ENCODE results near the gene PLS3.

Gene PLS3

DNA sequence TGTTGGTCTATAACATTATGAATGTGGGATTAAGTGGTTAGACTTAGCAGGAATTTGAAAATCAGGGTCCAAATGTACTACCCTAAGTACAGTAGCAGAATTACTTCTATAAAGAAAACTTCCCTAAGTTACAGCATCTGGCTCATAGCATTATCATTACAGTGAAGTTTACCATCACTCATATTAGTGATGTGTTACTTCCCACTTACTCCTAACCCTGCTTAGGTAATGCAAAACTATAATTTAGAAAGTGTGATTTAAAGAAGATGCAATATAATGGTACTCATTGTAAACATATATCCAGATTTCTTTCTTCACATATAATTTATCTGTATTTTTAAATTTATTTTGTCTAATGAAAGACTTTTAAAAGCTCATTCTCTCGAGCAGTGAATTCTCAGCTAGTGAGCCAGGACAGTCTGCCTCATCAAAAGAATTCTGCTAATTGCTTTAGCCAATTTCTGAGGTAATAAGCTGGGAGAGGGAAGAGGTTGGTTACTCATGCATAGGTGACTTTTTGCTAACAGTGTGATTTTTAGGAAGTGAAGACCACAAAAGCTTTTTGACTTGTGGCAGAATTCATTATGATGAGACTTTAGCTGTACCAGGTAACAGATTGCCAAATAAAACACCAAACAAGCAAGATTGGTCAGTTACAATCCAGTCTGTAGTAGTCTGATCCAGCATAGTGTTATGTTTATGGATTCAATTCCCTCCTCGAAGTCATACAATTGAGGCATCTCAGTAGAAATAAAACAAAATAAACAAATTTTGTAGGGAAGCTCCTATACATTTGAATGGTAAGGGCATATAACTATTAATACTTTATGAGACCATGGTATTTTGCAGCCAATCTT, 21.0 kb downstream of the PLS3 start:
- in situ Hi-C loops (cut with MboI; ENCODE audit: low sequenced_read_pairs) = no loop called here
- Histone ChIP-seq H3K4me3 (no peak overlapping the region), H3K4me1 (peaks cover 59% of the 10 kb centered on the region), H3K27me3 (ENCODE audit: low read depth) (no peaks in the 10 kb centered on the region), H3K36me3 (replicated peaks) (peaks cover 8% of the 10 kb centered on the region; the same call in 1 of the 2 replicates), H3K9me3 (no peaks in the 10 kb centered on the region)
- no peak for DNase-seq (ENCODE audit: low spot score in 2 of 2)

DNA sequence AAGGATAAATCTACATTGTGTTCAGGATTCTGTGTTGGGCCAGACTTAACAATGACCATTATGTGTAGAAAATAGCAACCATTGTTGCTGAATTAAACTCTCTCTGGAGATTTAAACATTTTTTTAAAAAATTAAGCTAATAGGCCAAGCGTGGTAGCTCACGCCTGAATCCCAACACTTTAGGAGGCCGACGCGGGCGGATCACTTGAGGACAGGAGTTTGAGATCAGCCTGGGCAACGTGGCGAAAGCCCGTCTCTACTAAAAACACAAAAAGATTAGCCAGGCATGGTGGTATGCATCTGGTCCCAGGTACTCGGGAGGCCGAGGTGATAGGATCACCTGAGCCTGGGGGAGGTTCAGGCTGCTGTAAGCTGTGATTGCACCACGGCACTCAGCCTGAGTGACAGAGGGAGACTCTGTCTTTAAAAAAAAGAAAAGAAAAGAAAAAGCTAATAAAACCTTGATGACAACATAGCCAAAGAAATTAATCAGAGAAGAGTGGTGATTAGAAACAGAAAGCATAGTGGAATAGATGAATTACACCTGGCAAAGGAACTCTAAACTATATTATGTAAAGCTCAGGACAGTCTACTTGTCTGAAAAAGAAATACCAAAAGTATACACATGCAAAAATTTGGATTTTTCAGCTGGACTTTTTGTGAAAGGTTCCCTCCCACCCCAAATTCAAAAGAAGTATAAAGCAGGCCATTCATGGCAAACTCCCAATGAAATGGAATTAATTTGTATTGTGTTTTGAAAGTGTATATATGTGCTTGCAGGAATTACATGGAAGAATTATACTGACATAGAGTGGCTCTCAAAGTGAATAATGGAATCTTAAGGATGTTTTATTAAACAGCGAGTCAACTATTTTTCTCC, 21.9 kb downstream of the PLS3 start:
- Histone ChIP-seq H3K36me3 (replicated peaks) (0 out of 2 replicates have a peak, but pooled peaks cover 5% of the 10 kb centered on the region), H3K4me1 (peaks cover 59% of the 10 kb centered on the region), H3K27me3 (ENCODE audit: low read depth) (no peaks in the 10 kb centered on the region), H3K4me3 (no peak overlapping the region), H3K9me3 (no peaks in the 10 kb centered on the region)
- DNase-seq (ENCODE audit: low spot score in 2 of 2) = peak; percentile 80 to 96
- in situ Hi-C loops (cut with MboI; ENCODE audit: low sequenced_read_pairs) = no loop called here

DNA sequence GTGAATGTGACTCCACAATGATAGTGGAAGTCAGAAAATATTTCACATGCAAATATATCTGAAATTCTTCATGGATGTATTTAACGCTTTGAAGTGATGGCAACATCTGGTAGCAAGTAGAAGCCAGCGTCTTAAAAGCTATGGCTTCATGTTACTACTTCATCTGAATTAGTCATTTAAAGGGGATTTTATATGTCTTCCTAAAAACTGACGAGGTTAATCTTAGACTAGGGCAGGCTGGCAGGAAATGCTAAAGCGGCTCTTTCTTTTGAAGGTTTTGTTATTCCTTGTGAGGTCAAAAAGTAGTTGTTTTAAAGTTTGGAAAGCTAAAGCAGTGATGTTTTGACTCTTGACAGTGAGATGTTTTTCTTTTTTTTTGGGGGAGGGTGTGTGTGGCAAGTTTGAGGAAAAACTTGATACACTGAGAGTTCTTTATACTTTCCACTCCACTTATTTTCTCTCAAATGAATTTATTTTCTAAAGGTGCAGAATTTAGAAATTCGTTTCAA, 22.6 kb downstream of the PLS3 start:
- Histone ChIP-seq H3K9me3 (no peaks in the 10 kb centered on the region), H3K4me3 (0 out of 2 replicates have a peak overlapping the region, but pooled peaks have one; percentile 0), H3K36me3 (replicated peaks) (0 out of 2 replicates have a peak, but pooled peaks cover 5% of the 10 kb centered on the region), H3K4me1 (peaks cover 59% of the 10 kb centered on the region), H3K27me3 (ENCODE audit: low read depth) (no peaks in the 10 kb centered on the region)
- in situ Hi-C loops (cut with MboI; ENCODE audit: low sequenced_read_pairs) = no loop called here
- peak in 1 of 2 experiments; percentile 26 for DNase-seq (ENCODE audit: low spot score in 2 of 2)

DNA sequence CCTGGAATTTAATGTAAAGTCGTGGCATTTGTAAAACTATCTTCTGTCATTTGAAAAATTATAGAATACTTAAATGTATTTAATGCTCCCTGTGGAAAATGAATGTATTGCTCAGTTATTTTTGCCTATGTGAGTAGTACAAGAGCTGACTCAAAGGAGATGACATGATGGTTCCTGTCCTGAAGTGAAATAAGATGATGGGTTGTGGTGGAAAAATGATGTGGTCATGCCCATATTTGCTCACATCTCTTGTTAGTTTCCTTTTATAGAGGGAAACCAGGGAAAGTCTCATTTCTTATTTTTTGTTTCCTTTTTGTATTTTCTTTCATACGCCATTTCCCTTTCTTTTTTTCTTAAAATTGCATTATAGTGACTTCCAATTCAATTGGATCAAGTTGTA, 23.7 kb downstream of the PLS3 start:
- H3K9me3 ChIP-seq = no peaks in the 10 kb centered on the region
- H3K4me1 ChIP-seq = peaks cover 53% of the 10 kb centered on the region
- in situ Hi-C loops (cut with MboI; ENCODE audit: low sequenced_read_pairs) = no loop called here
- no peak for DNase-seq (ENCODE audit: low spot score in 2 of 2)
- H3K36me3 ChIP-seq (replicated peaks) = no peaks in the 10 kb centered on the region
- no peaks in the 10 kb centered on the region for H3K27me3 ChIP-seq (ENCODE audit: low read depth)
- H3K4me3 ChIP-seq = no peak overlapping the region

DNA sequence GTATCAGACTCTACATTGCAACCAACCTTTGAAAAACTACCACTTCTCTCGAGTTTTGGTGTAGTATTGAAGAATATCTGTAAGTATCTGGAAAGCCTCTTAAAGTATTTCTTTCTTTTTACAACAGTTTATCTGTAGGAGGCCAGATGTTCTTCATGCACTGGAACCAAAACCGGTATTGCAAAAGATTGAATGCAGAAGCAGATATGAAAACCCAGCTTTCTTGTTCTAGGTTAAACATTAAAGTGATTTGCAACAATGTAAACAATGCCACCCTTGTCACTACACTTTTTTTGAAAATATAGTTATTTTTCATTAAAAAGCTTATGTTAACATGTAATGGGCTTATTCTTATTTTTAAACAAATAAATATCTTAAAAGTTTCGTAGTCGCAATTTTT, 27.2 kb downstream of the PLS3 start:
- DNase-seq (ENCODE audit: low spot score in 2 of 2) = no peak
- in situ Hi-C loops (cut with MboI; ENCODE audit: low sequenced_read_pairs) = no loop called here
- no peak overlapping the region for H3K4me3 ChIP-seq
- no peaks in the 10 kb centered on the region for H3K9me3 ChIP-seq
- H3K4me1 ChIP-seq = peaks cover 44% of the 10 kb centered on the region
- H3K27me3 ChIP-seq (ENCODE audit: low read depth) = no peaks in the 10 kb centered on the region
- no peaks in the 10 kb centered on the region for H3K36me3 ChIP-seq (replicated peaks)

DNA sequence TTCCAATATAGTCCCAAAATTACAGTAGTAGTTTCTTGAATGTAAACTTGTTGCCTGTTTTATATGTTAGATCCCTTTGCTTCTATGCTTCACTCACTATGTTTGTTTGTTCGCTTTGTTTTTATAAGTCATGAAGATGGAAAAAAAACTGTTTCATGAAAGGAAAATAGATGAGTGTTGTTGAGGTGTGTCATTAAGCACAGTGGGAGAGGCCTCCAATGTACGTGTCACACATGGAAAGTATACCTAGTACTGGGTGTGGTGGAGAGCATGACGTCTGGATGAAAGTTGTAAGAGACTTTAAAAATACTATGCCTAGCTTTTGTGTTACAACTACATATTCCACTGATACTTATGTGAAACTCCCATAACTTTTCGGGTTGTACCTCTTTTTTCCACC, 28.4 kb downstream of the PLS3 start:
- H3K4me1 ChIP-seq = peaks cover 47% of the 10 kb centered on the region
- DNase-seq (ENCODE audit: low spot score in 2 of 2) = no peak
- no peaks in the 10 kb centered on the region for H3K27me3 ChIP-seq (ENCODE audit: low read depth)
- in situ Hi-C loops (cut with MboI; ENCODE audit: low sequenced_read_pairs) = no loop called here
- no peaks in the 10 kb centered on the region for H3K9me3 ChIP-seq
- no peaks in the 10 kb centered on the region for H3K36me3 ChIP-seq (replicated peaks)
- no peak overlapping the region for H3K4me3 ChIP-seq

DNA sequence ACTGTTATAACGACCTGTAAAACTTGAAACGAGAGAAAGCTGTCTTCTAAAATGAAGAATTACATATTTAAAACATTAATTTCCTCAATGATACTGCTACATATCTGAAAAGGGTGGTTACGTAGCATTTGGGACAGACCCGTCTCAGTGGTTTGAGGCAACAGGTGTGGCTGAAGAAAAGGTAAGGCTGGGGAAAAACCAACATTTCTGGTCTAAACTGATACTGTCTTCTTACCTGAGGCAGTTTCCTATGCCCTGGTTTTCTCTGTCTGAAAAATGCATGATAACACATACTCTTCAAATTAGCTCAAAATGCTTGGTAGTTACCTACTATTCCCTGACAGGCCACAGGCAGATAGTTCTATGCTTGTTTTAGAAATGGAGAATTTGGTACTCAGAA, 30.4 kb downstream of the PLS3 start:
- in situ Hi-C loops (cut with MboI; ENCODE audit: low sequenced_read_pairs) = no loop called here
- H3K4me1 ChIP-seq = peaks cover 40% of the 10 kb centered on the region

DNA sequence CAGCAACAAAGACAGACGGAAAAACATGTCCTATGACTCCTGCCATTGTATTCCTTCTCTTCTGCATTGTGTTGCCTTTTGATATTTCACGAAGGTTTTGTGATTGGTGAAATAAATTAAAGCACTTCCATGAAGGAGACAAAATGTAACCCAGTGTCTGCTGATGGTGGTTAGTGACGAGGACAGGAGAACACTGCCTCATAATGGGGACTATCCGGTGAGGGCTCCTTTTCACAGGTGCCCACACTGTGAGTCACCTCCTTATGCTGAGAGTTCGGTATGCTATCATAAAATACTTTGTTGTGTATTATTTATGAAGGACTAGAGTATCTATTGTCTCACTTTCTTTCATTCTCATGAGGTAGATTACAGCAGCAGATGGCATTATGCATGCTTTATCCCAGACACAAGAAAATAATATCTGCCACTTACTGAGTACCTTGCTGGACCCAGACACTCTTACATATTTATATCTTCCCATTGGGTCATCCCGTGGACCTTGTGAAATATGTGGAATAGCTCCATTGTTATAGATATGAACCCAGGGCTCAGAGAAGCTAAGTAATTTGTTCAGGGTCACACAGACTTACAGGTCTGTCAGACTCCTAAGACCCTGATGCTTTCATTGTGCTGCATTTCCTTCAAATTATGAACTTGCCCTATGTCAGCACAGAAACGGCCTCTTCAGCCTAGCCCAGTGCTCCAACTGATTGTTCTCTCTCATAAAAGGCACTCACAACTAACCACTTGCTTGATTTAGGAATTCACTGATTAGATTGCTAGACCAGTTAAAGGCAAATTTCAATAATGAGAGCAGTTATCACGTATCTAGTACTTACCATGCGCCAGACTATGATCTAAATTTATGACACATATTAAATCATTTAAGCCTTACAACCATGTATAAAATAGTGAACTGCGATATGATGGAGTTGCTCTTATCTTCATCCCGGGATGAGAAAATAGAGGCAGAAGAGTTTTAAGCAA, 31.2 kb downstream of the PLS3 start:
- Histone ChIP-seq H3K9me3 (no peaks in the 10 kb centered on the region), H3K4me1 (peaks cover 41% of the 10 kb centered on the region), H3K4me3 (no peak overlapping the region), H3K27me3 (ENCODE audit: low read depth) (no peaks in the 10 kb centered on the region), H3K36me3 (replicated peaks) (no peaks in the 10 kb centered on the region)
- peak in 1 of 2 experiments; percentile 45 for DNase-seq (ENCODE audit: low spot score in 2 of 2)
- in situ Hi-C loops (cut with MboI; ENCODE audit: low sequenced_read_pairs) = no loop called here

More for the DNA sequence above, 30.4 kb downstream of the PLS3 start:
- no peaks in the 10 kb centered on the region for H3K9me3 ChIP-seq
- no peaks in the 10 kb centered on the region for H3K27me3 ChIP-seq (ENCODE audit: low read depth)
- H3K4me3 ChIP-seq = no peak overlapping the region
- no peak for DNase-seq (ENCODE audit: low spot score in 2 of 2)
- no peaks in the 10 kb centered on the region for H3K36me3 ChIP-seq (replicated peaks)

DNA sequence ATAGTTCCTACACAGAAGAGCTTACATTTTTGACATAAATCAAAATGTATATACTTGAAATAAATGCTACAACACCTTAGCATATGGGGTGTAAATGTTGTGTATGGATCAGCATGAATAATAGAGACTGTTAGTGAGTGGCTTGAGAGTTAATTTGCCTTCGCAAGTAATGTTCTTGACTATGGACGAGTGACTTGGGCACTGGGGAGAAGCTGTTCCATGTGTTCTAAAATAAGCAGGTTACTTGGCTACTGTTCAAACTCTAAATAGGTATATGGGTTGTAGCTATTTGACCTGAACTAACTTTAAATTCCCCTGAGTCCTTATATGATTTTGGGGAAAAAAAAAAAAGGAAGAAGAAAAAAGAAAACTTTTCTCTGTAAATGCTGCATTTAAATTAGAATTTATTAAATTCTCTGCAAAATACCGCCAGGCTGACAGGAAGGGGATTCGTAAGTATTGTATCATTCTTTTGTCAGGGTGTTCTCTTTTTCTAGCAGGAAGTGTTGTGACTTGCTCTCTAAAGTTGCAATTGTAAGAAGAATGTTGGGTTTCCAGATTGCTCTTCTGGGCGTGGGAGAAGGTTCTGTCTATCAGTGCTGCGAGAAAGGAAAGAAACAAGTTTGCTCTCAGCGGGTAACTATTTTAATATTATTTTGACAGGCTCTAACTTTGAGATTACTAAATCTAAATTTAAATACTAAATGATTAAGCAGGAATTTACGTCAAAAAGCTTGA, 32.2 kb downstream of the PLS3 start:
- H3K36me3 ChIP-seq (replicated peaks) = no peaks in the 10 kb centered on the region
- H3K27me3 ChIP-seq (ENCODE audit: low read depth) = no peaks in the 10 kb centered on the region
- H3K9me3 ChIP-seq = no peaks in the 10 kb centered on the region
- H3K4me3 ChIP-seq = no peak overlapping the region
- peak in 1 of 2 experiments; percentile 51 for DNase-seq (ENCODE audit: low spot score in 2 of 2)
- in situ Hi-C loops (cut with MboI; ENCODE audit: low sequenced_read_pairs) = no loop called here
- H3K4me1 ChIP-seq = peaks cover 44% of the 10 kb centered on the region

DNA sequence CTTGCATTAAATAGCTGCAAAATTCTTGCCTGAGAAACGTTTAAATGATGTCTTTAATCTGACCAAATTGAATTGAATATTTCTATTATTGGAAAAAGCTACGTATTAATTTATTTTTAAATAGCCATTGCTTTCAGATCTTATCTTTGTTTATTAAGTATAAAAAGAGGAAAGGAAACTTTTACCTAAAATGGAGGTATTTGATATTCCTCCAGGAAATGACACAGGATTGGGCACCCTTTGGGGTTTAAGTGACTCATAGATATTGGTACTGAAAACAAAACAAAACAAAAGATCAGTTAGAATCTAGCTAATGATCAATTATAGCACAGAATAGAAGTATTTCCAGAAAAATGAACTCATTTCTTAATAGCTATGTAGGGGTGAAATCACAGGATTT, 34.1 kb downstream of the PLS3 start:
- no peak for DNase-seq (ENCODE audit: low spot score in 2 of 2)

DNA sequence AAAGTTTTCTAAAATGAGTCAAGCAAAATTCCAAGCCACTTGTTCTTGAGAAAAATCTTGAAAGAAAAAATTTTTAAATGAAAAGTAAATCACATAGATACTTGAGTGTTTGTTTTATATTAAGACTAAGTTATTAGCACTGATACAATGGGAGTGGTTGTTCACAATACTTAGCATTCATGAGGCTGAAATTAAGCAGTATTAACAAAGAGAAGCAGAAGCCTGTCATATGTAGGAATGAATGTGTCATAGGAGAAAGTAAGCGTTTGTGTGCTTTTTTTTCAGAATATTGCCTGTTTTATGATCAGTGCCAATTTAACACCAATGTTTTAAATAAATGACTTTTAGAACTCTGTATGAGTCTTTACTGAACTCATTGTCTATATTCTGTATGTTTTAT, 37.6 kb downstream of the PLS3 start:
- H3K27me3 ChIP-seq (ENCODE audit: low read depth) = no peaks in the 10 kb centered on the region
- peaks cover 44% of the 10 kb centered on the region for H3K4me1 ChIP-seq
- H3K36me3 ChIP-seq (replicated peaks) = no peaks in the 10 kb centered on the region
- no peak for DNase-seq (ENCODE audit: low spot score in 2 of 2)
- no peak overlapping the region for H3K4me3 ChIP-seq
- H3K9me3 ChIP-seq = no peaks in the 10 kb centered on the region
- in situ Hi-C loops (cut with MboI; ENCODE audit: low sequenced_read_pairs) = no loop called here

More for the DNA sequence above, 34.1 kb downstream of the PLS3 start:
- Histone ChIP-seq H3K36me3 (replicated peaks) (no peaks in the 10 kb centered on the region), H3K4me1 (peaks cover 47% of the 10 kb centered on the region), H3K27me3 (ENCODE audit: low read depth) (no peaks in the 10 kb centered on the region), H3K4me3 (no peak overlapping the region), H3K9me3 (no peaks in the 10 kb centered on the region)
- in situ Hi-C loops (cut with MboI; ENCODE audit: low sequenced_read_pairs) = no loop called here

DNA sequence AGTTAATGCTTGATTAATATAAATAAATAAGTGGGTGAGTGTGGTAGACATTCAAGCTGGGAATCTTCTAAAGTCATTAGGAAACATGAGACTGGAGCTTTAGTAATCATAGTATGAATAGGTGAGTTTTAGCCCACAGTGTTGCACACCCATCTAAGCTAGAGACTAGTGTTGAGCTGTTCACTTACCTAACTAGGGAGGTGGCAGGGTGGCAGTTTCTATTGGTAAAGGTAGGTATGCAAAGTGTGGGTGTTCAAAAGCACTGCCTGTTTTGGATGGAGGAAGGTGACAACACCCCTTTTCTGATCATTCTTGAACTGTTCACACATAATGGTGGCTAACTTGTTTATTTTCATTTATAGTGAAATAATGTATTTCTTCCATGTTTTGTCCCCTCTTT, 41.3 kb downstream of the PLS3 start:
- H3K4me1 ChIP-seq = peaks cover 27% of the 10 kb centered on the region
- no peak for DNase-seq (ENCODE audit: low spot score in 2 of 2)
- in situ Hi-C loops (cut with MboI; ENCODE audit: low sequenced_read_pairs) = no loop called here
- H3K36me3 ChIP-seq (replicated peaks) = no peaks in the 10 kb centered on the region
- H3K9me3 ChIP-seq = no peaks in the 10 kb centered on the region
- H3K4me3 ChIP-seq = no peak overlapping the region
- H3K27me3 ChIP-seq (ENCODE audit: low read depth) = no peaks in the 10 kb centered on the region
